ENCODE results near the gene PAGE2.

PAGE2 gene

DNA sequence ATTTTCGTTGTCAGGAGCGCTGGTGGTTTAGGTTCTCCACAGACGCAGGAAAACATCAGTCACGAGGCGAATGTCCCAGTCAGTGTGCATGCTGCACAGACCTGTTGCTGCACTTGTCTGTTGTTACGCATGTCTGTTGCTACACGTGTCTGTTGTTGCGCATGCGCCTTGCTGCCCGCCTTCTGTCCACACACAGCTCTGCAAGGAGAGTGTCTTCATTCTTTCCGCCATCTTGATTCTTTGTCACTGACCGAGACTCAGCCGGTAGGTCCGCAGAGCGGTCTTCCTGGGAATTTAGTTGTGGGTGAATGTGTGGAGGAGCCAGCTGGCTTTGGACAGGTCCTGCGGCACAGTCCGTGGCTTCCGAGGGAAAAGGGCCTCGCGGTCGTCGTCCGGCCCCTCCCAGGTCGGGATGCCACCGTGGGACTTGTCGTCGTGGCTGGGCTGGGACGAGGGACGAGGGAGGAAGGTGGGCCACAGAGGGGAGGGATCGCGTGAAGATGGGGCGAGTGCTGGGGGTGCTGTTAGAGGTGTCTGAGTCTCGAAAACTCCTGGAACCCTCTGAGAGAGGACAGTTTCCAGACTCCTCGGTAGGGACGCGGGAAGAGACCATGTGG lies 13.9 kb upstream of the PAGE2 start, which contains the start of gene PAGE2B:
TSS of gene PAGE2B (plus strand) at position 180 of the 617 bp plus-strand sequence. CDS start 1,012 bp downstream, outside the sequence.
- TF ChIP-seq, protein P1, sequence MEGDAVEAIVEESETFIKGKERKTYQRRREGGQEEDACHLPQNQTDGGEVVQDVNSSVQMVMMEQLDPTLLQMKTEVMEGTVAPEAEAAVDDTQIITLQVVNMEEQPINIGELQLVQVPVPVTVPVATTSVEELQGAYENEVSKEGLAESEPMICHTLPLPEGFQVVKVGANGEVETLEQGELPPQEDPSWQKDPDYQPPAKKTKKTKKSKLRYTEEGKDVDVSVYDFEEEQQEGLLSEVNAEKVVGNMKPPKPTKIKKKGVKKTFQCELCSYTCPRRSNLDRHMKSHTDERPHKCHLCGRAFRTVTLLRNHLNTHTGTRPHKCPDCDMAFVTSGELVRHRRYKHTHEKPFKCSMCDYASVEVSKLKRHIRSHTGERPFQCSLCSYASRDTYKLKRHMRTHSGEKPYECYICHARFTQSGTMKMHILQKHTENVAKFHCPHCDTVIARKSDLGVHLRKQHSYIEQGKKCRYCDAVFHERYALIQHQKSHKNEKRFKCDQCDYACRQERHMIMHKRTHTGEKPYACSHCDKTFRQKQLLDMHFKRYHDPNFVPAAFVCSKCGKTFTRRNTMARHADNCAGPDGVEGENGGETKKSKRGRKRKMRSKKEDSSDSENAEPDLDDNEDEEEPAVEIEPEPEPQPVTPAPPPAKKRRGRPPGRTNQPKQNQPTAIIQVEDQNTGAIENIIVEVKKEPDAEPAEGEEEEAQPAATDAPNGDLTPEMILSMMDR (IDR thresholded peaks at IDR 0.05; ENCODE audit: low read depth, low read length): no peak
- DNase-seq (ENCODE audit: extremely low read depth, low read depth): no peak

DNA sequence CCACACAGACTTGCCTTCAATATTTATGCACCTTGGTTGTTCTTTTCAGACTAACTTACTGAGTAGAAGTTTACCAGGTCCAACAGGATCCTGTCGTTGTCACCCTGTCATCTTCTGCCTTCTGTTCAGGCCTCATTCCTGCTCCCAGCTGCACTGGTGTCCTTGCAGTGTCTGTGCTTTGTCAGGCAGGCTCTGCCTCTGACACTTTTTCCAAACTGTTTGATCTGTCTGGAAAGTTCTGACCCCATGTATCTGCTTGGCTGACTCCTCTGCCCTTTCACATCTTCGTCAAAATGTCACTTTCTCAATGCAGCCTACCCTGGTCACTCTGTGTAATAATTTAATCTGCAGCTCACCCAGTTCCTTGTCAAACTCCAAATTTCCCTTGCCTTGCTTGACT lies 9.9 kb downstream of the PAGE2 start:
- no peak for DNase-seq (ENCODE audit: extremely low read depth, low read depth)
- TF ChIP-seq, protein P1 (IDR thresholded peaks at IDR 0.05; ENCODE audit: low read depth, low read length): no peak

DNA sequence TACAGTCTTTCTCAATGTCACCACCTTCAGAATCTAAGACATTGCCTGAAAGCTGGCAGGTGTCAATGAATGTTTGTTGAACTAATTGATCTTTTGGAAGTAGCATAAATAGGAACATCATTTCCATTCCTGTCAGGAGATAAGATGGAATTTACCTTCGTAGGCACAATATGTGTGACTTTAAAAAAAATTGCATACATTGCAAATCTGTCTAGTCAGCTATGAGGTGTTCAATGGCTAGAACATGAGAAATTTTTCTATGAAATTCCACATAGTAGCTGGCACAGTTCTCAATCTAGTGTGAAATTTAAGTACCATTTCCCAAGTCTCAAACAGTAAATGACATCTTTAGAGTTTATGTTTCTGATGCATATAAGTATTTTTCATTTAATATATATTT lies 10.3 kb downstream of the PAGE2 start:
- no peak for DNase-seq (ENCODE audit: extremely low read depth, low read depth)
- TF ChIP-seq, protein P1 (IDR thresholded peaks at IDR 0.05; ENCODE audit: low read depth, low read length): no peak

DNA sequence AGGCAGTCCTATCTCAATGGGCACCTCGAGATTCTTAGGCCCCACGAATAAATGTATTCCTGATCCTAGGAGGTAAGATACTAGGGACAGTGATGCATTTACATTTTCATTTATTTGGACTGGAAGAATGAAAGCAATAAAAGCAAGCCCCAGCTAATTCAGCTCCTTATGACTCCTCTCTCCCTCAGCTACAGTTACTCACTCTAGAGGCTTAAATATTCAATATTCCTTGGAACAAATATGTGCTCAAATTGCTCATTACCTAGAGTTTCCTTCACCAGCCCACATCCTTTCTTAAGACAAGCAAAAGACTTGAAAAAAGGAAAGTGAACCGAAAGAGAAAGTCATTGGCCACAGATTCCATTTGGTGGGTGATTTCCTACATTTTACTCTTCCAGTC lies 13.9 kb downstream of the PAGE2 start:
- TF ChIP-seq, protein P1 (IDR thresholded peaks at IDR 0.05; ENCODE audit: low read depth, low read length): no peak

DNA sequence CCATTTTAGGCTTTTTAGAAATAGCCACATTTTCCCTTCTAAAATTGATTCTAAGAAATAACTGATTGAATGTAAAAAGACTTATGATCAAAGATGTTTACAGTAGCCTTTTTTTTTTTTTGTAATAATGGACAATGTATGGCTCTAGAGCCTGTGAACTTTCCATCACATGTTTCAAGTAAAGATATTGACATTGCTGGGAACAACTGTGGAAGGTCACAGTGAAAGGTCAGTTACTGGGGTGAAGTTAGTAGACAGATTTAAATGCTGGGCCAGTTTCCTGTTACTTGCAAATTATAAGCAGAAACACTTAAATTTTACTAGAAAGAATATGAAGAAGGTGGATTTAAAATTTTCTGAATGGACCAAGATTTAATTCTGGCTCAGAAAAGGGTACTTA lies 18.4 kb downstream of the PAGE2 start:
- DNase-seq (ENCODE audit: extremely low read depth, low read depth): no peak
- TF ChIP-seq, protein P1 (IDR thresholded peaks at IDR 0.05; ENCODE audit: low read depth, low read length): no peak

More for the DNA sequence above, 13.9 kb downstream of the PAGE2 start:
- DNase-seq (ENCODE audit: extremely low read depth, low read depth): no peak

DNA sequence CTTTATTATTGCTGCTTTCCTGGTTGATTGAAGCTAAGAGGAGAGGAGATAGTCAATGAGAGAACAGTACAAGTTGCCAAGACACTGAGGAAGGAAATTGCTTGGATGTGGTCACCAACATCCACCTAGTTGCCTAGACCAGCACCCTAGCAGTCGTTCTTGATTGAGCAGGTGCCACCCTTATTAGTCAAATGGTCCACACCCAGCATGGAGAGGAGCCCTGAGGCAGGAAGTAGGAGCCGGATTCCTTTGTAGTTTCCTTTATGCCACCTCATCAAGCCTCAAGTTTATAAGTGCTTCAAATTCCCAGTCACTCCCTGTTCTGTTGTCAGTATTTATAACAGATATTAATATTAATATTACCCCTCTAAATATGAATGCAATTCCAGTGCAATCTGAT lies 19.1 kb downstream of the PAGE2 start:
- DNase-seq (ENCODE audit: extremely low read depth, low read depth): no peak
- TF ChIP-seq, protein P1 (IDR thresholded peaks at IDR 0.05; ENCODE audit: low read depth, low read length): no peak

DNA sequence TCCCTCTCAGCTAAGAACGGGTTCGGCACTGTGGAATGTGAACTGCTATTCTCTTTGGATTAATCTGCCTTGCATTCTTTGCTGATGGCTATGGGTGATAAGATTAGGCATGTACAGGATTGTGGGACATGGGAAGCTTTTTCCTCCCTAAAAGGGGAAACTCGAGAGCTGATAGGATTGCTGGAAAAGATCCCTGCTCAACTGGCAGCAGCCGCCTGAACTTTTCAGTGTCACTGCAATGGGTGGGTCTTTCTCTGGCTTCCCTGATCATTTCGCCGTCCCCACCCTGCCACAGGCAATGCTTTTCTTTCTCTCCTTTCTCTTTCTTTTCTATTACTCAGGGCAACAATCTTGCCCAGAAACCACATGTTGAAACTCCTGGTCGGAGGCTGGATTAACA lies 20.5 kb downstream of the PAGE2 start:
- TF ChIP-seq, protein P1 (IDR thresholded peaks at IDR 0.05; ENCODE audit: low read depth, low read length): no peak
- no peak for DNase-seq (ENCODE audit: extremely low read depth, low read depth)

All from AG09319 (cell line).